Measurements from ENCODE around the gene C4orf36.

- TF ChIP-seq CBX5 (IDR thresholded peaks at IDR 0.05; ENCODE audit: low read depth, low read length) (no peak), CTCF (IDR thresholded peaks at IDR 0.05; ENCODE audit: control extremely low read depth in 1 of 3, insufficient read depth in 1 of 3, low read depth in 1 of 3, low read length in 3 of 3) (no peak), EGR1 (IDR thresholded peaks at IDR 0.05; ENCODE audit: borderline replicate concordance, low read depth, low read length) (no peak), CHD7 (IDR thresholded peaks at IDR 0.05; ENCODE audit: insufficient replicate concordance, low read length) (no peak), SP4 (IDR thresholded peaks at IDR 0.05; ENCODE audit: low read length) (no peak), CHD2 (IDR thresholded peaks at IDR 0.05; ENCODE audit: low read length) (no peak), EZH2 (IDR thresholded peaks at IDR 0.05; ENCODE audit: low read depth, low read length, severe bottlenecking) (no peak), RAD21 (IDR thresholded peaks at IDR 0.05 in 1 of 2, conservative IDR thresholded peaks at IDR 0.05 in 1 of 2; ENCODE audit: low read depth in 2 of 2, low read length in 2 of 2) (no peak), YY1 (IDR thresholded peaks at IDR 0.05; ENCODE audit: low read depth, low read length) (no peak), HDAC6 (IDR thresholded peaks at IDR 0.05; ENCODE audit: low read depth, low read length) (no peak), EP300 (IDR thresholded peaks at IDR 0.05; ENCODE audit: borderline replicate concordance in 1 of 2, low read depth in 2 of 2, low read length in 2 of 2) (no peak)
These were observed 45.3 kb downstream of the C4orf36 start for GRCh38 chr4:86846921-86847320.

Measured in H1 (cell line).